ENCODE measurements around the gene DNAJC5.

Gene DNAJC5

DNA sequence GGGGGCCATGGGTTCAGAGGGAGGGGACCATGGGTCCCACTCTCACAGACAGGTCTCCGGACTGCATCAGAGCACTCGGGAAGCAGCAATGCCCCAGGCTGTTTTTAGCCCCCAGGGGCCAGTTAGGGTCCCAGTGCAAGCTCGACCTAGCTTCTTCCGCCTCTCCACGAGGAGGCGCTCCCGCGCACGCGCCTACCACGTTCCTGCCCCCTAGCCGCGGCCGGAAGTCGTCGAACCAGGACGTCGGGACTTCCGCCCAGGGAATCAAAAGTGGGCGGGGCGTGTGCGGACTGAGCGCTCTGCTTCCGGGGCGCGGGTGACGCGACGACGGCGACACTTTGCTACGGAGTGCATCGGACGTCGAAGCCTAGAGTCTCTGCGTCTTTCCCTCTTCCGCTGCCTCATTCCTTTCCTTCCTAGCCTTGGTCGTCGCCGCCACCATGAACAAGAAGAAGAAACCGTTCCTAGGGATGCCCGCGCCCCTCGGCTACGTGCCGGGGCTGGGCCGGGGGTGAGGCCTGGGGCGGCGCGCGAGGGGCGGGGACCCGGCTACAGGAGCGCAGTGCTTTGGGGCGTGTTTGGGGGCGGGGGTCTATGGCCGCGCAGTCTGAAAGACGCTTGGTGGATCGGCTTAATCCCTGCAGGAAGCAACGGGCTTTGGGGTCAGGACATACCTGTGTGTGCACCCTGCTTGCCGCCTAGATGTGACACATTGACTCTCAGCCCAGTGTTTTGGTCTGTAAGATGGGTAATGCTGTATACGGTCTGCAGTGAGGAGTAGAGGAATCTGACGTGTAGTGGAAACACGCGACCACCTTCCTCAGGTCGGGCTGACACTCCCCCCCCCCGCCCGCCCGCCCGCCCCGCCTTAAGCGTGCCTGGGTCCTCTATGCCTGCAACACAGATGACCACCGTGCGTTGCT lies 86.1 kb downstream of the DNAJC5 start, which contains the start of gene PRPF6:
TSS of gene PRPF6 (plus strand) at position 327 of the 923 bp plus-strand sequence. CDS start at position 441, 114 bp downstream.
- DNase-seq (ENCODE audit: low read depth in 3 of 3), result peak; percentile 93 to 96 (median 93)

- no peak for DNase-seq (ENCODE audit: low read depth in 3 of 3)
These were observed 88.0 kb downstream of the DNAJC5 start for GRCh38 chr20:63982937-63983336.
